Left ventricle myocardium inferior (tissue), 1 donor: ENCODE measurements around the gene ANKRD45. TPM values are rescaled to one million over a fixed set of nuclear protein-coding genes. Genes with fewer than 3 reads are reported as not detected.
"Not testable (repeated sequence)": the region's sequence is repeated elsewhere in the genome, so short reads cannot be mapped to it uniquely, and the experiment has no call there.

ENCODE experiments used
- DNase-seq: peaks from one replicate; pipeline ENCODE4 v3.0.0-alpha.2; 2020
- H3K27ac ChIP-seq: fragments of 200-600 bp; replicated peaks from 2 replicates; pipeline ENCODE4 v1.8.0; 2021
- H3K27me3 ChIP-seq: fragments of 200-600 bp; 2 replicates; pipeline ENCODE4 v1.8.0; 2021; ENCODE audit warnings: low read depth
- H3K36me3 ChIP-seq: fragments of 200-600 bp; 2 replicates; pipeline ENCODE4 v1.8.0; 2021
- H3K4me1 ChIP-seq: fragments of 200-600 bp; 2 replicates; pipeline ENCODE4 v1.8.0; 2021
- H3K4me3 ChIP-seq: fragments of 200-600 bp; 2 replicates; pipeline ENCODE4 v1.8.0; 2021; ENCODE audit warnings: mild to moderate bottlenecking, moderate library complexity
- H3K9me3 ChIP-seq: fragments of 200-600 bp; replicated peaks from 2 replicates; pipeline ENCODE4 v1.8.0; 2021
- CTCF ChIP-seq: fragments of 200-600 bp; IDR thresholded peaks from 2 replicates; pipeline ENCODE4 v1.8.0; 2021; ENCODE audit warnings: antibody characterized with exemption, mild to moderate bottlenecking, borderline replicate concordance
- intact Hi-C: fragments of 100-400 bp; cut with micrococcal nuclease; formaldehyde crosslinking; loops from one replicate; pipeline ENCODE4 v1.11.0; 2022
- total RNA-seq: library from RNA; stranded (reverse); fragmentation: NEBNext Ultra II Directional; extraction: Animal tissue kit (Norgen Biotek cat#: 25700); gene quantifications from one replicate; pipeline ENCODE4 v1.2.1, GENCODE V29; 2021
- donor health status: DM: no; HTN: yes; CAD: no; lungs with severe emphysema.

Gene ANKRD45
- total RNA-seq, 1 donor from 2014 or later: 0.25 TPM

- Histone ChIP-seq H3K9me3 (no peaks in the 10 kb centered on the region), H3K36me3 (no peaks in the 10 kb centered on the region), H3K4me1 (no peaks in the 10 kb centered on the region), H3K4me3 (no peak overlapping the region), H3K27me3 (peaks cover 3% of the 10 kb centered on the region), H3K27ac (no peak overlapping the region)
- TF ChIP-seq CTCF: no peak
- no peak for DNase-seq
- intact Hi-C loops: no loop called here
Observed at GRCh38 chr1:173580071-173580470, 89.6 kb downstream of the ANKRD45 start.

- TF ChIP-seq CTCF: no peak
- Histone ChIP-seq H3K4me3 (no peak overlapping the region), H3K9me3 (peaks cover under 1% of the 10 kb centered on the region)
Observed at GRCh38 chr1:173573596-173573995, 96.1 kb downstream of the ANKRD45 start.

GRCh38 chr1:173572201-173572873 lies 97.3 kb downstream of the ANKRD45 start:
- Histone ChIP-seq H3K9me3 (peaks cover 12% of the 10 kb centered on the region), H3K27ac (no peak overlapping the region), H3K27me3 (no peaks in the 10 kb centered on the region), H3K36me3 (no peaks in the 10 kb centered on the region), H3K4me3 (no peak overlapping the region), H3K4me1 (no peaks in the 10 kb centered on the region)
- TF ChIP-seq CTCF: no peak
- DNase-seq: no peak
- intact Hi-C loops: no loop called here

More at GRCh38 chr1:173573596-173573995, 96.1 kb downstream of the ANKRD45 start:
- intact Hi-C loops: no loop called here
- DNase-seq: no peak
- Histone ChIP-seq H3K4me1 (no peaks in the 10 kb centered on the region), H3K27ac (no peak overlapping the region), H3K36me3 (no peaks in the 10 kb centered on the region), H3K27me3 (no peaks in the 10 kb centered on the region)

GRCh38 chr1:173570370-173571007 lies 99.2 kb downstream of the ANKRD45 start:
- Histone ChIP-seq H3K9me3 (peaks cover 30% of the 10 kb centered on the region), H3K4me3 (no peak overlapping the region), H3K4me1 (no peaks in the 10 kb centered on the region), H3K36me3 (no peaks in the 10 kb centered on the region), H3K27ac (no peak overlapping the region), H3K27me3 (no peaks in the 10 kb centered on the region)
- intact Hi-C loops: no loop called here
- TF ChIP-seq CTCF: no peak
- DNase-seq: no peak

GRCh38 chr1:173568483-173568882 lies 101.2 kb downstream of the ANKRD45 start:
- no peak for DNase-seq
- Histone ChIP-seq H3K27ac (no peak overlapping the region), H3K9me3 (peaks cover 45% of the 10 kb centered on the region), H3K36me3 (no peaks in the 10 kb centered on the region), H3K27me3 (no peaks in the 10 kb centered on the region), H3K4me3 (no peak overlapping the region), H3K4me1 (no peaks in the 10 kb centered on the region)
- intact Hi-C loops: no loop called here
- no peak for TF ChIP-seq CTCF

GRCh38 chr1:173563846-173564245 lies 105.8 kb downstream of the ANKRD45 start:
- H3K27me3 ChIP-seq, H3K4me1 ChIP-seq, intact Hi-C loops, H3K36me3 ChIP-seq, H3K4me3 ChIP-seq, H3K27ac ChIP-seq, DNase-seq: not testable (repeated sequence)
- H3K9me3 ChIP-seq: peaks cover 47% of the 10 kb centered on the region
